Measurements from ENCODE around the gene TUSC2. TPM values are rescaled to one million over a fixed set of nuclear protein-coding genes. Genes with fewer than 3 reads are reported as not detected.

The TUSC2 gene
- polyA plus RNA-seq, 1 donor from 2014 or later = 88.8 TPM

- H3F3A ChIP-seq (ENCODE audit: insufficient read depth, low read length, poor library complexity, severe bottlenecking) = no peaks in the 10 kb centered on the region
- no peak for TF ChIP-seq MXI1 (conservative IDR thresholded peaks at IDR 0.05; ENCODE audit: poor library complexity, severe bottlenecking)
- TF ChIP-seq EZH2 (IDR thresholded peaks at IDR 0.05; ENCODE audit: borderline replicate concordance, insufficient read depth, low read length, poor library complexity, severe bottlenecking) = no peak
- H4K20me1 ChIP-seq (ENCODE audit: insufficient read depth) = peaks cover 9% of the 10 kb centered on the region
- H3K9ac ChIP-seq (ENCODE audit: low read length) = no peak overlapping the region
- H3K4me2 ChIP-seq (ENCODE audit: low read length) = no peak overlapping the region
- no peaks in the 10 kb centered on the region for H3K9me2 ChIP-seq (ENCODE audit: insufficient read depth, low read length)
- H3K27me3 ChIP-seq (ENCODE audit: insufficient read depth, low read depth, low read length) = no peaks in the 10 kb centered on the region
- H3K27ac ChIP-seq (ENCODE audit: low read length) = no peak overlapping the region
- H3K79me2 ChIP-seq (replicated peaks; ENCODE audit: insufficient read depth, low read length) = peaks cover 45% of the 10 kb centered on the region
- H3K36me3 ChIP-seq (ENCODE audit: insufficient read depth, low read length) = no peaks in the 10 kb centered on the region
- H2AFZ ChIP-seq (ENCODE audit: low read depth, low read length) = no peak overlapping the region
- H3K9me3 ChIP-seq (ENCODE audit: low read length) = no peaks in the 10 kb centered on the region
- no peak overlapping the region for H3K4me3 ChIP-seq (ENCODE audit: low read length)
Observed at GRCh38 chr3:50354186-50354764, 26.3 kb upstream of the TUSC2 start.

DNA sequence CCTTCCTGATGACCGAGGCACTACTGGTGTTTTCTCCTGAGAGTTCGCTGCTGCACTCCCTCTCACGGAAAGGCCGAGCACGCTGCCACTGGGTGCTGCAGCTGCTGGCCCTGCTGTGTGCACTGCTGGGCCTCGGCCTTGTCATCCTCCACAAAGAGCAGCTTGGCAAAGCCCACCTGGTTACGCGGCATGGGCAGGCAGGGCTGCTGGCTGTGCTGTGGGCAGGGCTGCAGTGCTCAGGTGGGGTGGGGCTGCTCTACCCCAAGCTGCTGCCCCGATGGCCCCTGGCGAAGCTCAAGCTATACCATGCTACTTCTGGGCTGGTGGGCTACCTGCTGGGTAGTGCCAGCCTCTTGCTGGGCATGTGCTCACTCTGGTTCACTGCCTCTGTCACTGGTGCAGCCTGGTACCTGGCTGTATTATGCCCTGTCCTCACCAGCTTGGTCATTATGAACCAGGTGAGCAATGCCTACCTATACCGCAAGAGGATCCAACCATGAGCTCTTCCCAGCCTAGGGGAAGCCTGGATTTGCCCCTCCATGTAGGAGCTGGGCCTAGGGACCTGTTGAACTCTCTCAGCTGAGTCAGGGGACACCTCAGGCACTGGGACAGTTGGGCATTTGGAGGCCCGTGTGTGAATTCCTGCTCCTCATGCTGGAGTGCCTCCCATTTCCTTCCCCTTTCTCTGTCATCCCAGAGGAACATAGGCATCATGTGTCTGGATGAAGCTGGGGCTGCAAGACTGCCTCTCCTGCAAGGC is 25.4 kb upstream of the TUSC2 start:
- peaks cover 9% of the 10 kb centered on the region for H4K20me1 ChIP-seq (ENCODE audit: insufficient read depth)
- H3K4me3 ChIP-seq (ENCODE audit: low read length) = no peak overlapping the region
- no peaks in the 10 kb centered on the region for H3K9me2 ChIP-seq (ENCODE audit: insufficient read depth, low read length)
- TF ChIP-seq SMC3 (conservative IDR thresholded peaks at IDR 0.05; ENCODE audit: poor library complexity) (no peak), POLR2AphosphoS5 (IDR thresholded peaks at IDR 0.05) (no peak), EZH2 (IDR thresholded peaks at IDR 0.05; ENCODE audit: borderline replicate concordance, insufficient read depth, low read length, poor library complexity, severe bottlenecking) (no peak), TAF1 (IDR thresholded peaks at IDR 0.05; ENCODE audit: low read depth) (no peak), EP300 (conservative IDR thresholded peaks at IDR 0.05; ENCODE audit: poor library complexity, severe bottlenecking) (no peak), MXI1 (conservative IDR thresholded peaks at IDR 0.05; ENCODE audit: poor library complexity, severe bottlenecking) (no peak), RAD21 (conservative IDR thresholded peaks at IDR 0.05) (no peak)
- TF ChIP-seq, protein P1, sequence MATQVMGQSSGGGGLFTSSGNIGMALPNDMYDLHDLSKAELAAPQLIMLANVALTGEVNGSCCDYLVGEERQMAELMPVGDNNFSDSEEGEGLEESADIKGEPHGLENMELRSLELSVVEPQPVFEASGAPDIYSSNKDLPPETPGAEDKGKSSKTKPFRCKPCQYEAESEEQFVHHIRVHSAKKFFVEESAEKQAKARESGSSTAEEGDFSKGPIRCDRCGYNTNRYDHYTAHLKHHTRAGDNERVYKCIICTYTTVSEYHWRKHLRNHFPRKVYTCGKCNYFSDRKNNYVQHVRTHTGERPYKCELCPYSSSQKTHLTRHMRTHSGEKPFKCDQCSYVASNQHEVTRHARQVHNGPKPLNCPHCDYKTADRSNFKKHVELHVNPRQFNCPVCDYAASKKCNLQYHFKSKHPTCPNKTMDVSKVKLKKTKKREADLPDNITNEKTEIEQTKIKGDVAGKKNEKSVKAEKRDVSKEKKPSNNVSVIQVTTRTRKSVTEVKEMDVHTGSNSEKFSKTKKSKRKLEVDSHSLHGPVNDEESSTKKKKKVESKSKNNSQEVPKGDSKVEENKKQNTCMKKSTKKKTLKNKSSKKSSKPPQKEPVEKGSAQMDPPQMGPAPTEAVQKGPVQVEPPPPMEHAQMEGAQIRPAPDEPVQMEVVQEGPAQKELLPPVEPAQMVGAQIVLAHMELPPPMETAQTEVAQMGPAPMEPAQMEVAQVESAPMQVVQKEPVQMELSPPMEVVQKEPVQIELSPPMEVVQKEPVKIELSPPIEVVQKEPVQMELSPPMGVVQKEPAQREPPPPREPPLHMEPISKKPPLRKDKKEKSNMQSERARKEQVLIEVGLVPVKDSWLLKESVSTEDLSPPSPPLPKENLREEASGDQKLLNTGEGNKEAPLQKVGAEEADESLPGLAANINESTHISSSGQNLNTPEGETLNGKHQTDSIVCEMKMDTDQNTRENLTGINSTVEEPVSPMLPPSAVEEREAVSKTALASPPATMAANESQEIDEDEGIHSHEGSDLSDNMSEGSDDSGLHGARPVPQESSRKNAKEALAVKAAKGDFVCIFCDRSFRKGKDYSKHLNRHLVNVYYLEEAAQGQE (IDR thresholded peaks at IDR 0.05; ENCODE audit: borderline replicate concordance) = no peak
- TF ChIP-seq, protein P2, sequence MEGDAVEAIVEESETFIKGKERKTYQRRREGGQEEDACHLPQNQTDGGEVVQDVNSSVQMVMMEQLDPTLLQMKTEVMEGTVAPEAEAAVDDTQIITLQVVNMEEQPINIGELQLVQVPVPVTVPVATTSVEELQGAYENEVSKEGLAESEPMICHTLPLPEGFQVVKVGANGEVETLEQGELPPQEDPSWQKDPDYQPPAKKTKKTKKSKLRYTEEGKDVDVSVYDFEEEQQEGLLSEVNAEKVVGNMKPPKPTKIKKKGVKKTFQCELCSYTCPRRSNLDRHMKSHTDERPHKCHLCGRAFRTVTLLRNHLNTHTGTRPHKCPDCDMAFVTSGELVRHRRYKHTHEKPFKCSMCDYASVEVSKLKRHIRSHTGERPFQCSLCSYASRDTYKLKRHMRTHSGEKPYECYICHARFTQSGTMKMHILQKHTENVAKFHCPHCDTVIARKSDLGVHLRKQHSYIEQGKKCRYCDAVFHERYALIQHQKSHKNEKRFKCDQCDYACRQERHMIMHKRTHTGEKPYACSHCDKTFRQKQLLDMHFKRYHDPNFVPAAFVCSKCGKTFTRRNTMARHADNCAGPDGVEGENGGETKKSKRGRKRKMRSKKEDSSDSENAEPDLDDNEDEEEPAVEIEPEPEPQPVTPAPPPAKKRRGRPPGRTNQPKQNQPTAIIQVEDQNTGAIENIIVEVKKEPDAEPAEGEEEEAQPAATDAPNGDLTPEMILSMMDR (IDR thresholded peaks at IDR 0.05; ENCODE audit: poor library complexity, severe bottlenecking) = no peak
- no peak overlapping the region for H3K9ac ChIP-seq (ENCODE audit: low read length)
- no peak overlapping the region for H2AFZ ChIP-seq (ENCODE audit: low read depth, low read length)
- H3K27me3 ChIP-seq (ENCODE audit: insufficient read depth, low read depth, low read length) = no peaks in the 10 kb centered on the region
- H3F3A ChIP-seq (ENCODE audit: insufficient read depth, low read length, poor library complexity, severe bottlenecking) = no peaks in the 10 kb centered on the region
- H3K4me2 ChIP-seq (ENCODE audit: low read length) = no peak overlapping the region
- no peaks in the 10 kb centered on the region for H3K9me3 ChIP-seq (ENCODE audit: low read length)
- H3K36me3 ChIP-seq (ENCODE audit: insufficient read depth, low read length) = no peaks in the 10 kb centered on the region
- peaks cover 36% of the 10 kb centered on the region for H3K79me2 ChIP-seq (replicated peaks; ENCODE audit: insufficient read depth, low read length)
- H3K27ac ChIP-seq (ENCODE audit: low read length) = no peak overlapping the region

Measured in neural cell (in vitro differentiated cells).